Fibroblast of villous mesenchyme (primary cell): ENCODE data around the gene CCDC134. TPM values are rescaled to one million over a fixed set of nuclear protein-coding genes. Genes with fewer than 3 reads are reported as not detected.

Experiments
- DNase-seq: peaks from one replicate; pipeline ENCODE4 v3.0.0-alpha.2; 2010; ENCODE audit warnings: low read depth
- H3K4me3 ChIP-seq: 2 replicates; pipeline ENCODE4 v1.5.1; 2011; ENCODE audit warnings: low read depth, mild to moderate bottlenecking, low read length
- total RNA-seq: library from RNA; depleted of rRNA; stranded (reverse); fragments of >200 nt; gene quantifications from 2 replicates; pipeline ENCODE4 v1.2.3, GENCODE V29; 2012
- TF ChIP-seq, protein P1 (sequence below): IDR thresholded peaks from 2 replicates; pipeline ENCODE4 v1.5.1; 2012; ENCODE audit warnings: low read depth, mild to moderate bottlenecking, low read length; ENCODE audit not compliant: insufficient read depth

The CCDC134 gene
- total RNA-seq, 1 donor, result 16.0 TPM

DNA sequence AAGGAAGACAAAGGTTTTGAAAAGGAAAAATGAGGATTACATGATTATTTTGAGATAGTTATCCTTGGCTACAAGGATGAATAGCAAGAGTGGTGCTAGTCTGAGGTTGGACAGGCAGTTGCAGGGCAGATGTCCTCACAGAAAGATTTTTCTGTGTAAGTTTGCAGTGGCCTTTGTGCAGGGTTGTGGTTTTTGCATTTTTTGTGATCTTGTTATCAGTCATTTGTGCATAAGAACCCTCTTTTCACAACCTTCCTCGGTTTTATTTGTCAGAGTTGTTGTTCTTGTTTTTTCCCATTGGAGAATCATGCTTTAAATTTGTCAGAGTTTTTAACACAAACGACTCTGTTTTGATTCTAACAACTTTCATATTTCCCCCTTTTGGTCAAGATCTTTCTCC is 1.4 kb downstream of the CCDC134 start:
- DNase-seq, result no peak
- H3K4me3 ChIP-seq, result peak overlapping the region; percentile 99

GRCh38 chr22:41805639-41806038 is 5.2 kb downstream of the CCDC134 start:
- H3K4me3 ChIP-seq, result no peak overlapping the region
- TF ChIP-seq, protein P1, sequence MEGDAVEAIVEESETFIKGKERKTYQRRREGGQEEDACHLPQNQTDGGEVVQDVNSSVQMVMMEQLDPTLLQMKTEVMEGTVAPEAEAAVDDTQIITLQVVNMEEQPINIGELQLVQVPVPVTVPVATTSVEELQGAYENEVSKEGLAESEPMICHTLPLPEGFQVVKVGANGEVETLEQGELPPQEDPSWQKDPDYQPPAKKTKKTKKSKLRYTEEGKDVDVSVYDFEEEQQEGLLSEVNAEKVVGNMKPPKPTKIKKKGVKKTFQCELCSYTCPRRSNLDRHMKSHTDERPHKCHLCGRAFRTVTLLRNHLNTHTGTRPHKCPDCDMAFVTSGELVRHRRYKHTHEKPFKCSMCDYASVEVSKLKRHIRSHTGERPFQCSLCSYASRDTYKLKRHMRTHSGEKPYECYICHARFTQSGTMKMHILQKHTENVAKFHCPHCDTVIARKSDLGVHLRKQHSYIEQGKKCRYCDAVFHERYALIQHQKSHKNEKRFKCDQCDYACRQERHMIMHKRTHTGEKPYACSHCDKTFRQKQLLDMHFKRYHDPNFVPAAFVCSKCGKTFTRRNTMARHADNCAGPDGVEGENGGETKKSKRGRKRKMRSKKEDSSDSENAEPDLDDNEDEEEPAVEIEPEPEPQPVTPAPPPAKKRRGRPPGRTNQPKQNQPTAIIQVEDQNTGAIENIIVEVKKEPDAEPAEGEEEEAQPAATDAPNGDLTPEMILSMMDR, result no peak
- DNase-seq, result no peak

More for the DNA sequence above, 1.4 kb downstream of the CCDC134 start:
- TF ChIP-seq, protein P1, result no peak

DNA sequence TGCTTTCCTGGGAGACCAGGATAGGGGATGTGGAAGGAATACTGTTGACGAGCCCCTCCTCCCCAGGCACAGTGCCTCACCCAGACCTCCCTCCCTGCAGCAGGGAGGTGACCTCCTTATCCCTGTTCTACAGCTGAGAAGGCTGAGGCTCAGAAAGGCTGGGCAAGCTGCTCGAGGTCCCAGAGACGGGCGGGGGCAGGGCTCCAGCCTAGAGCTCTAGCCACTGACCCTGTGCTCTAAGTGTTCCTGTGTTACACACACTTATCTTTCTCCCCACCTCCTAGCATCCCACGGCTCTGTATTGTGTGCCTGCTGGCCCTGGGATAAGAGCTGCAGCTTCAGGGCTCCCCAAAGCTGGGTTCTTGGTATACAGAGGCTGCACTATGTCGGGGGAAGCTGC is 7.9 kb downstream of the CCDC134 start:
- no peak overlapping the region for H3K4me3 ChIP-seq
- DNase-seq, result no peak
- TF ChIP-seq, protein P1, result no peak

DNA sequence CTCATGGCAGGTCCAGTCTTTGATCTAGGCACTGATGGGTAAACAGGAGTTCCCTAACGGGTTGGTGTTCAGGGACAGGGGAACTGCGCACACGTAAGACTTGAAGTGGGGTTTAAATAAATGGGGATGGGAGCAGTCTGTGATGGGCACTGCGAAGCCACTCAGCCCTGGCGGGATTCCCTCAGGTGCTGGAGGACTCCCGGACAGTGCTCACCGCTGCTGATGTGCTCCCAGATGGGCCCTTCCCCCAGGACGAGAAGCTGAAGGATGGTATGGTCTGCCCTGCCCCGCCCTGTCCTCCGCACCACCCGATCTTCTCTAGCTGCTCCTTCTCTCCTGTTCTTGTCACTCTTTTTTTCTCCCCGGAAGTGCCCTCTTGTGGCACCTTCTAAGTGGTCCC is 9.5 kb downstream of the CCDC134 start:
- no peak for DNase-seq
- TF ChIP-seq, protein P1, result no peak
- H3K4me3 ChIP-seq, result no peak overlapping the region

GRCh38 chr22:41812805-41813545 is 12.5 kb downstream of the CCDC134 start:
- TF ChIP-seq, protein P1, result no peak
- H3K4me3 ChIP-seq, result no peak overlapping the region
- DNase-seq, result no peak

DNA sequence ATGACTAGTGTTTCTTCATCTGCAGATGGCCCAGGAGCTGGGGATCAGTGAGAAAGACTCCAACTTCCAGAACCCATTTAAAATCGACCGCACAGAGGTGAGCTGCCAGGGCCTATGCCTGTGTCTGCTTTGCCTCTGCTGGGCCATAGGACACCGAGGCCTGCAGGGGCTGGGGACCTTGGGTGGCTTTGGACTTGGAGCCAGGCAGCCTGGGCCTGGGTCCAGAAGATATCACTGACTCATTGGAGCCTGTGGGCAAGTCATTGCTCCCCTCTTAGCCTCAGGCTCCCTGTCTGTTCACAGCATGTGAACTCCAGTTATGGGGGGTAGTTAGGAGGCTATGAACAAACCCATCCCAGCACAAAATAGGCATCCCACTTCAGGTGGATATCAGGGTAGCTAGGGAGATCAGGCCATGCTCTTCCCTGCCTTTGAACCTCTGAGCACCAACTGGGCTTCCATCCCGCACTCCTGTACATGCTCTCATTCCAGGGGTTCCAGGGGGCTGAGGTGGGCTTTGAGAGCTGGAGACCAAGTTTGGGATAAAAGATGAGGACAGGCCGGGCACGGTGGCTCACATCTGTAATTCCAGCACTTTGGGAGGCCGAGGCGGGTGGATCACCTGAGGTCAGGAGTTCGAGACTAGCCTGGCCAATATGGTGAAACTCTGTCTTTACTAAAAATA is 13.4 kb downstream of the CCDC134 start:
- TF ChIP-seq, protein P1, result no peak
- DNase-seq, result no peak

More for the DNA sequence above, 13.4 kb downstream of the CCDC134 start:
- H3K4me3 ChIP-seq, result no peak overlapping the region
